SK-N-DZ (cell line): Measurements from ENCODE around the gene OR52B4. TPM values are rescaled to one million over a fixed set of nuclear protein-coding genes. Genes with fewer than 3 reads are reported as not detected.
"Not testable (repeated sequence)": the region's sequence is repeated elsewhere in the genome, so short reads cannot be mapped to it uniquely, and the experiment has no call there.

Experiments
- DNase-seq: peaks from one replicate; pipeline ENCODE4 v3.0.0-alpha.2; 2015; ENCODE audit warnings: low spot score
- polyA plus RNA-seq, 2 experiments: library from polyadenylated mRNA; depleted of rRNA; stranded (reverse); fragments of >200 nt; gene quantifications; 2 replicates each; pipeline ENCODE4 v1.2.3, GENCODE V29; 2014

Gene OR52B4
- polyA plus RNA-seq (2014; cell fraction: cytosol; rRNA removed) = not detected in 2 replicates
- not detected in 2 replicates for polyA plus RNA-seq (2014; cell fraction: nucleus; rRNA removed)

- no peak for DNase-seq
Observed at GRCh38 chr11:4368286-4368685, at the start of gene OR52B4. Gene OR52B4, minus strand, starts transcription at chr11:4368386. Its CDS starts 91 bp downstream, at chr11:4368295.

- no peak for DNase-seq
Observed at GRCh38 chr11:4416816-4417215, 48.6 kb upstream of the OR52B4 start.

GRCh38 chr11:4416306-4416705, 48.1 kb upstream of the OR52B4 start:
- DNase-seq = no peak

- DNase-seq = not testable (repeated sequence)
Observed at GRCh38 chr11:4406206-4406605, 38.0 kb upstream of the OR52B4 start.

- no peak for DNase-seq
Observed at GRCh38 chr11:4393858-4394223, 25.7 kb upstream of the OR52B4 start.

- peak; percentile 15 for DNase-seq
Observed at GRCh38 chr11:4393209-4393857, 25.1 kb upstream of the OR52B4 start, which contains the start of gene TRIM21. Gene TRIM21, minus strand, starts transcription at chr11:4393702. Its CDS starts 3,293 bp downstream, at chr11:4390409.

- no peak for DNase-seq
Observed at GRCh38 chr11:4388221-4388620, 20.0 kb upstream of the OR52B4 start.

- DNase-seq = no peak
Observed at GRCh38 chr11:4385978-4386740, 18.0 kb upstream of the OR52B4 start.

- no peak for DNase-seq
Observed at GRCh38 chr11:4381901-4382300, 13.7 kb upstream of the OR52B4 start.

- DNase-seq = no peak
Observed at GRCh38 chr11:4375431-4376140, 7.4 kb upstream of the OR52B4 start.

- DNase-seq = no peak
Observed at GRCh38 chr11:4370166-4370565, 2.0 kb upstream of the OR52B4 start.

GRCh38 chr11:4348142-4348541, 20.0 kb downstream of the OR52B4 start:
- DNase-seq = not testable (repeated sequence)

- DNase-seq = not testable (repeated sequence)
Observed at GRCh38 chr11:4345366-4345765, 22.8 kb downstream of the OR52B4 start.

GRCh38 chr11:4334356-4334755, 33.8 kb downstream of the OR52B4 start:
- DNase-seq = not testable (repeated sequence)
